B cell (primary cell): Measurements from ENCODE around the gene RIC8B. TPM values are rescaled to one million over a fixed set of nuclear protein-coding genes. Genes with fewer than 3 reads are reported as not detected.

ENCODE experiments used
- ATAC-seq: fragments of 200-7000 bp; cut with Tn5 transposase; one replicate; pipeline ENCODE4 v1.10.0; 2021; ENCODE audit warnings: low read depth, mild to moderate bottlenecking, moderate number of reproducible peaks, moderate library complexity
- CTCF ChIA-PET: fragments of 350-600 bp; sonication (Branson Sonifier 250); formaldehyde crosslinking; loops from one replicate; lab custom pipeline; 2021; ENCODE audit warnings: antibody characterized with exemption, inconsistent platforms; lab: Charles Lee
- POLR2A ChIA-PET: fragments of 350-600 bp; sonication (Branson Sonifier 250); formaldehyde crosslinking; loops from one replicate; lab custom pipeline; 2021; ENCODE audit warnings: antibody characterized with exemption; lab: Charles Lee
- DNase-seq: peaks from one replicate; pipeline ENCODE4 v3.0.0; 2013
- H2AFZ ChIP-seq: 2 replicates; pipeline ENCODE4 v1.6.1; 2012; ENCODE audit warnings: mild to moderate bottlenecking, low read depth, low read length; ENCODE audit not compliant: insufficient read depth, poor library complexity, severe bottlenecking
- H3K27ac ChIP-seq, 2 donors: 1 replicate in 1 of 2; 2 replicates in 1 of 2; pipeline ENCODE4 v1.5.1; 2012 to 2013; ENCODE audit warnings: low read length in 2 of 2, mild to moderate bottlenecking in 2 of 2, moderate library complexity in 1 of 2
- H3K27me3 ChIP-seq, 4 experiments: fragments of 200-600 bp in 1 of 4; sonication (generic) in 1 of 4; replicated peaks in 1 of 4; 1 replicate in 2 of 4; 2 replicates in 2 of 4; pipeline versions ENCODE4 v1.6.1 to v1.7.0; 2013 to 2016; ENCODE audit warnings: low read length in 3 of 4, mild to moderate bottlenecking in 2 of 4, mixed read lengths in 1 of 4, moderate library complexity in 1 of 4; ENCODE audit not compliant: insufficient read depth in 4 of 4, control insufficient read depth in 3 of 4; ENCODE audit errors: control extremely low read depth in 1 of 4
- H3K36me3 ChIP-seq, 2 experiments: replicated peaks in 1 of 2; 1 replicate in 1 of 2; 2 replicates in 1 of 2; pipeline versions ENCODE4 v1.6.1 to v1.7.1; 2013; ENCODE audit warnings: low read length in 1 of 2; ENCODE audit not compliant: insufficient read depth in 2 of 2, control insufficient read depth in 1 of 2; ENCODE audit errors: control extremely low read depth in 1 of 2, extremely low read depth in 1 of 2
- H3K4me1 ChIP-seq, 2 donors: fragments of 200-600 bp in 1 of 2; sonication (generic) in 1 of 2; 1 replicate in 1 of 2; 2 replicates in 1 of 2; pipeline versions ENCODE4 v1.5.1 to v1.6.1; 2013 to 2017; ENCODE audit warnings: low read length in 2 of 2; ENCODE audit not compliant: control insufficient read depth in 2 of 2, insufficient read depth in 2 of 2
- H3K4me2 ChIP-seq: replicated peaks from 2 replicates; pipeline ENCODE3; 2012; ENCODE audit warnings: mild to moderate bottlenecking, low read depth, low read length; ENCODE audit not compliant: poor library complexity, severe bottlenecking
- H3K4me3 ChIP-seq, 5 experiments: fragments of 200-600 bp in 1 of 5; sonication (generic) in 1 of 5; 1 replicate in 3 of 5; 2 replicates in 2 of 5; pipeline versions ENCODE4 v1.5.1 to v1.7.0; 2011 to 2016; ENCODE audit warnings: low read length in 4 of 5, mild to moderate bottlenecking in 4 of 5, low read depth in 2 of 5, control low read depth in 1 of 5, moderate library complexity in 1 of 5; ENCODE audit not compliant: insufficient read depth in 1 of 5; ENCODE audit errors: control extremely low read depth in 1 of 5, extremely low read depth in 1 of 5
- H3K79me2 ChIP-seq: fragments of 200-600 bp; sonication (generic); one replicate; pipeline ENCODE4 v1.6.0; 2016; ENCODE audit warnings: low read length; ENCODE audit not compliant: control insufficient read depth, insufficient read depth
- H3K9ac ChIP-seq: fragments of 200-600 bp; sonication (generic); 2 replicates; pipeline ENCODE4 v1.6.1; 2017; ENCODE audit warnings: mild to moderate bottlenecking, low read length, moderate library complexity
- H3K9me3 ChIP-seq, 3 donors: one replicate each; pipeline versions ENCODE4 v1.6.1 to v1.7.1; 2013; ENCODE audit warnings: low read length in 2 of 3; ENCODE audit not compliant: control insufficient read depth in 2 of 3, insufficient read depth in 1 of 3; ENCODE audit errors: control extremely low read depth in 1 of 3
- H4K20me1 ChIP-seq: 2 replicates; pipeline ENCODE4 v1.6.0; 2012; ENCODE audit warnings: mild to moderate bottlenecking, low read length; ENCODE audit not compliant: insufficient read depth, control insufficient read depth, poor library complexity, severe bottlenecking
- H3K27ac Mint-ChIP-seq: one replicate; pipeline ENCODE4 v1.8.0; 2021; ENCODE audit warnings: mixed read lengths
- H3K27me3 Mint-ChIP-seq: one replicate; pipeline ENCODE4 v1.8.0; 2021; ENCODE audit warnings: mixed read lengths
- H3K4me1 Mint-ChIP-seq: one replicate; pipeline ENCODE4 v1.8.0; 2021; ENCODE audit warnings: mixed read lengths
- H3K4me3 Mint-ChIP-seq: one replicate; pipeline ENCODE4 v1.8.0; 2021; ENCODE audit warnings: mixed read lengths
- H3K9me3 Mint-ChIP-seq: one replicate; pipeline ENCODE4 v1.8.0; 2022; ENCODE audit warnings: mixed read lengths; ENCODE audit not compliant: insufficient read depth
- CTCF ChIP-seq: fragments of 200-600 bp; IDR thresholded peaks from one replicate; pipeline ENCODE4 v1.8.0; 2022; ENCODE audit warnings: antibody characterized with exemption, mild to moderate bottlenecking
- EZH2 ChIP-seq: IDR thresholded peaks from 2 replicates; pipeline ENCODE4 v1.6.1; 2012; ENCODE audit warnings: borderline replicate concordance, low read depth, mild to moderate bottlenecking, moderate library complexity, low read length; ENCODE audit not compliant: insufficient read depth, poor library complexity, severe bottlenecking
- WGBS: methylation state at CpG from one replicate; pipeline ENCODE4 v1.1.5; 2013; ENCODE audit warnings: missing lambda C conversion rate; ENCODE audit not compliant: insufficient coverage; 5-methylcytosine and 5-hydroxymethylcytosine counted together
- intact Hi-C: fragments of 100-400 bp; cut with micrococcal nuclease; formaldehyde crosslinking; loops from one replicate; pipeline ENCODE4 v1.10.0; 2022
- polyA plus RNA-seq: library from polyadenylated mRNA; depleted of rRNA; stranded (reverse); fragments of >200 nt; gene quantifications from 2 replicates; pipeline ENCODE4 v1.2.3, GENCODE V29; 2012
- total RNA-seq, 2 donors: library from RNA; stranded (reverse); fragments of 120-200 nt in 1 of 2; gene quantifications; 1 replicate in 1 of 2; 2 replicates in 1 of 2; pipeline versions ENCODE4 v1.2.3 to v1.2.4, GENCODE V29; 2013 to 2022

RIC8B gene
- total and polyA plus RNA-seq, 2 donors (not counting 1 experiment from before 2014, with no cell fraction given) = 3.0 to 14.8 TPM

- Mint-ChIP-seq H3K4me1 (no peaks in the 10 kb centered on the region), H3K27ac (no peak overlapping the region), H3K4me3 (no peak overlapping the region), H3K27me3 (no peaks in the 10 kb centered on the region), H3K9me3 (no peaks in the 10 kb centered on the region)
- no peaks in the 10 kb centered on the region for H3K27me3 ChIP-seq
- H3K9me3 ChIP-seq = no peaks in the 10 kb centered on the region
- H3K79me2 ChIP-seq = no peaks in the 10 kb centered on the region
- H3K4me2 ChIP-seq = no peak overlapping the region
- peaks cover 8% of the 10 kb centered on the region for H4K20me1 ChIP-seq
- intact Hi-C loops = loop anchor here (5.0 kb wide), 1 partner anchor 1418 kb away; no protein-coding TSS in a partner anchor
- no CpG with 5 or more reads among the region's 1 CpG for WGBS
- H3K9ac ChIP-seq = no peak overlapping the region
- H3K36me3 ChIP-seq = no peaks in the 10 kb centered on the region
- H3K4me1 ChIP-seq = no peaks in the 10 kb centered on the region
- TF ChIP-seq EZH2 (no peak), CTCF (no peak)
- ATAC-seq (no peak), DNase-seq (no peak)
- H3K4me3 ChIP-seq = no peak overlapping the region
- ChIA-PET POLR2A (no interaction called here), CTCF (interaction anchor here (0.7 to 4.5 kb wide), 4 partner anchors 103 to 455 kb away, joined by 3 to 56 read pairs (median 10); no protein-coding TSS in a partner anchor)
- no peak overlapping the region for H3K27ac ChIP-seq
- no peak overlapping the region for H2AFZ ChIP-seq
These were observed 65.8 kb downstream of the RIC8B start for GRCh38 chr12:106840243-106840642.

GRCh38 chr12:106841510-106842302, 67.2 kb downstream of the RIC8B start:
- DNase-seq (peak; percentile 52), ATAC-seq (no peak)
- no peak overlapping the region for H3K27ac ChIP-seq
- no peak overlapping the region for H3K4me3 Mint-ChIP-seq
- H3K4me1 ChIP-seq = no peaks in the 10 kb centered on the region
- no peaks in the 10 kb centered on the region for H3K36me3 ChIP-seq
- no peak overlapping the region for H3K9ac ChIP-seq
- no peaks in the 10 kb centered on the region for H3K27me3 Mint-ChIP-seq
- H3K79me2 ChIP-seq = no peaks in the 10 kb centered on the region
- H3K4me3 ChIP-seq = no peak overlapping the region
- POLR2A ChIA-PET = no interaction called here
- CTCF ChIA-PET = interaction anchor here (0.7 to 4.5 kb wide), 17 partner anchors 10 to 616 kb away, joined by 3 to 56 read pairs (median 3); partner anchors contain the start of gene POLR3B
- no CpG with 5 or more reads among the region's 1 CpG for WGBS
- TF ChIP-seq CTCF = peak; percentile 70
- no peak for TF ChIP-seq EZH2
- H4K20me1 ChIP-seq = peaks cover 8% of the 10 kb centered on the region
- no peak overlapping the region for H3K4me2 ChIP-seq
- no peak overlapping the region for H3K27ac Mint-ChIP-seq
- no peaks in the 10 kb centered on the region for H3K27me3 ChIP-seq
- H3K9me3 ChIP-seq = no peaks in the 10 kb centered on the region
- no peak overlapping the region for H2AFZ ChIP-seq
- no peaks in the 10 kb centered on the region for H3K9me3 Mint-ChIP-seq
- H3K4me1 Mint-ChIP-seq = no peaks in the 10 kb centered on the region
- intact Hi-C loops = loop anchor here (1.0 to 5.0 kb wide), 3 partner anchors 105 to 1419 kb away; no protein-coding TSS in a partner anchor
